ENCODE measurements around the gene TRAF3. TPM values are rescaled to one million over a fixed set of nuclear protein-coding genes. Genes with fewer than 3 reads are reported as not detected.

The TRAF3 gene
- total RNA-seq, 1 experiment from 2014 or later, result 49.3 TPM

- Histone ChIP-seq H3K4me3 (ENCODE audit: low read depth, low read length, poor library complexity, severe bottlenecking) (no peak overlapping the region), H3K36me3 (ENCODE audit: insufficient read depth, low read length, poor library complexity, severe bottlenecking) (peaks cover 12% of the 10 kb centered on the region), H3K27me3 (replicated peaks; ENCODE audit: insufficient read depth, low read depth, low read length, poor library complexity) (no peaks in the 10 kb centered on the region), H3K9me3 (ENCODE audit: low read depth, low read length, poor library complexity, severe bottlenecking) (no peaks in the 10 kb centered on the region), H3K4me1 (ENCODE audit: insufficient read depth, low read length, poor library complexity, severe bottlenecking) (no peaks in the 10 kb centered on the region), H3K27ac (ENCODE audit: low read depth, low read length, poor library complexity, severe bottlenecking) (no peak overlapping the region)
- no peak for DNase-seq (ENCODE audit: low spot score)
- CTCF ChIA-PET, result no interaction called here
- POLR2A ChIA-PET (ENCODE audit: low non-redundant PET), result no interaction called here
- intact Hi-C loops (cut with micrococcal nuclease; ENCODE audit: unreplicated experiment), result no loop called here
- no TSS peak for BruUV-seq (replicated peaks)
- TF ChIP-seq EZH2 (IDR thresholded peaks at IDR 0.05; ENCODE audit: borderline replicate concordance, low read depth, low read length, poor library complexity, severe bottlenecking) (no peak), CTCF (conservative IDR thresholded peaks at IDR 0.05; ENCODE audit: low read depth, low read length) (no peak)
Measured at GRCh38 chr14:102867826-102868580, 90.8 kb downstream of the TRAF3 start.

- intact Hi-C loops (cut with micrococcal nuclease; ENCODE audit: unreplicated experiment), result no loop called here
- CTCF ChIA-PET, result no interaction called here
- POLR2A ChIA-PET (ENCODE audit: low non-redundant PET), result no interaction called here
- no peaks in the 10 kb centered on the region for H3K27me3 ChIP-seq (replicated peaks; ENCODE audit: insufficient read depth, low read depth, low read length, poor library complexity)
- TF ChIP-seq CTCF (conservative IDR thresholded peaks at IDR 0.05; ENCODE audit: low read depth, low read length), result no peak
- TF ChIP-seq EZH2 (IDR thresholded peaks at IDR 0.05; ENCODE audit: borderline replicate concordance, low read depth, low read length, poor library complexity, severe bottlenecking), result no peak
- no peaks in the 10 kb centered on the region for H3K9me3 ChIP-seq (ENCODE audit: low read depth, low read length, poor library complexity, severe bottlenecking)
- DNase-seq (ENCODE audit: low spot score), result no peak
- H3K4me3 ChIP-seq (ENCODE audit: low read depth, low read length, poor library complexity, severe bottlenecking), result no peak overlapping the region
- H3K4me1 ChIP-seq (ENCODE audit: insufficient read depth, low read length, poor library complexity, severe bottlenecking), result no peaks in the 10 kb centered on the region
- no peak overlapping the region for H3K27ac ChIP-seq (ENCODE audit: low read depth, low read length, poor library complexity, severe bottlenecking)
- BruUV-seq (replicated peaks), result no TSS peak
- H3K36me3 ChIP-seq (ENCODE audit: insufficient read depth, low read length, poor library complexity, severe bottlenecking), result peaks cover 20% of the 10 kb centered on the region
Measured at GRCh38 chr14:102868956-102869547, 91.8 kb downstream of the TRAF3 start.

GRCh38 chr14:102870246-102870645, 93.0 kb downstream of the TRAF3 start:
- Histone ChIP-seq H3K4me1 (ENCODE audit: insufficient read depth, low read length, poor library complexity, severe bottlenecking) (no peaks in the 10 kb centered on the region), H3K4me3 (ENCODE audit: low read depth, low read length, poor library complexity, severe bottlenecking) (no peak overlapping the region), H3K36me3 (ENCODE audit: insufficient read depth, low read length, poor library complexity, severe bottlenecking) (peaks cover 20% of the 10 kb centered on the region), H3K27ac (ENCODE audit: low read depth, low read length, poor library complexity, severe bottlenecking) (no peak overlapping the region), H3K27me3 (replicated peaks; ENCODE audit: insufficient read depth, low read depth, low read length, poor library complexity) (no peaks in the 10 kb centered on the region), H3K9me3 (ENCODE audit: low read depth, low read length, poor library complexity, severe bottlenecking) (no peaks in the 10 kb centered on the region)
- TF ChIP-seq EZH2 (IDR thresholded peaks at IDR 0.05; ENCODE audit: borderline replicate concordance, low read depth, low read length, poor library complexity, severe bottlenecking) (no peak), CTCF (conservative IDR thresholded peaks at IDR 0.05; ENCODE audit: low read depth, low read length) (no peak)
- CTCF ChIA-PET, result no interaction called here
- POLR2A ChIA-PET (ENCODE audit: low non-redundant PET), result no interaction called here
- no peak for DNase-seq (ENCODE audit: low spot score)
- BruUV-seq (replicated peaks), result no TSS peak
- intact Hi-C loops (cut with micrococcal nuclease; ENCODE audit: unreplicated experiment), result no loop called here

Data from A673 (cell line).